AG09309 (cell line): ENCODE results near the gene GAB2.

Source experiments
- DNase-seq: peaks from one replicate; pipeline ENCODE4 v3.0.0-alpha.2; 2010; ENCODE audit warnings: low read depth
- H3K4me3 ChIP-seq: 2 replicates; pipeline ENCODE4 v1.5.1; 2011; ENCODE audit warnings: mild to moderate bottlenecking, low read depth, low read length, moderate library complexity; ENCODE audit not compliant: control insufficient read depth
- CTCF ChIP-seq: IDR thresholded peaks from 2 replicates; pipeline ENCODE4 v1.5.1; 2011; ENCODE audit warnings: mild to moderate bottlenecking, low read depth, low read length, inconsistent platforms; ENCODE audit not compliant: insufficient read depth, control insufficient read depth; ENCODE audit errors: missing control alignments

GAB2 gene

GRCh38 chr11:78350091-78350645 is 67.5 kb downstream of the GAB2 start:
- no peak for DNase-seq
- H3K4me3 ChIP-seq = no peak overlapping the region
- TF ChIP-seq CTCF = no peak

DNA sequence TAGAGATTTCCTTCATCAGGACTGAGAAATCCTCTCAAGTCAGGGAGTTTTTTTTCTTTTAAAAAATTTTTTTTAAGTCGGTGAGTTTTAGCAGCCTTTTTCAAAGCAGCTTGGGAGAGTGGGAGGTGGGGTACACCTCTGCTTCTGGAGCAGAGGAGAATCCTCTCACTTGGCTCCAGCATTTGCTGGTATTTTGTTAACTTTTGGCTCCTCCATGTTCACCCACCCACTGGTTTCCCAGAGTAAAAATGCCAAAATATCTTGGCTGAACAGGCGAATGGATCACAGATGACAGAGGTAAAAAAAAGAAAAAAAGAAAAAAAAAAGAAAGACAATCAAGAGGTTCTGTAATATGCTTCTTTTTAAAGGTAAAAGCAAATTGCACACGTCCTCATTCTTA is 68.0 kb downstream of the GAB2 start:
- H3K4me3 ChIP-seq = no peak overlapping the region
- no peak for DNase-seq
- TF ChIP-seq CTCF = no peak

DNA sequence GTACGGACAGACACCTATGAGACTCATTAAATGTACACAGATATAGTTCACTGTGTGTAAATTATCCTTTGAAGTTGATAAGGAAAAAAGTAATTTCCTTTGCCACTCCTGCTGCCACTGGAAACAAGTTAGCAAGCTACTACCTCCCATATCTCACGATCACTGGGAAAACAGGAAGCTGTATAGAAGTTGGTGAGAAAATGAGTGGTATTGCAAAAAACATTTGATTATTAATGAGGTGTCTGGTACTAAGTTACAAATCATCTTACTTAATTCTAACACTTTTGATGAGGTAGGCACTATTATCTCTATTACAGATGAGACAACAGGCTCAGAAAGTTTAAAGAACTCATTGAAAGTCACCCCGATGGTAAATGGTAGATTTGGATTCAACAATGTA is 68.5 kb downstream of the GAB2 start:
- DNase-seq = no peak
- TF ChIP-seq CTCF = no peak
- H3K4me3 ChIP-seq = no peak overlapping the region

- TF ChIP-seq CTCF = no peak
- no peak overlapping the region for H3K4me3 ChIP-seq
- no peak for DNase-seq
Measured at GRCh38 chr11:78347956-78348355, 69.7 kb downstream of the GAB2 start.

DNA sequence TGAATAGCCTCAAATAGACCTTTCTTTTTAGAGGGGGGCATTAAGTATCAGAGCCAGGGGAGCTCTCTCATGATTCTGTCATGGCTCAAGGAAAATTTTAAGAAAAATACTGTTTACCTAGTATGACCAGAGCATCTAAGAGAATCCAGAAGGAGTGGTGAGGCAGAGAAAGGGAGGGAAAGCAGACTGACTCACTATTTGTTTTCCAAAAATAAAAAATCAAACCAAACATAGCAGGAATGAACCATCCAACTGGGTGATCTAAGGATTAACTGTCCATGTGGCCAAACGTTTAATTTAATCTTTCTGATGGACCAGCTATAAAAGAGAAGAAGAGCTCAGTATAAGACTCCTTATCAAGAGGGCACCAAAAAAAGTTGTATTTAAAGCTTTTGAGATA is 70.8 kb downstream of the GAB2 start:
- DNase-seq = no peak
- TF ChIP-seq CTCF = no peak
- H3K4me3 ChIP-seq = no peak overlapping the region

DNA sequence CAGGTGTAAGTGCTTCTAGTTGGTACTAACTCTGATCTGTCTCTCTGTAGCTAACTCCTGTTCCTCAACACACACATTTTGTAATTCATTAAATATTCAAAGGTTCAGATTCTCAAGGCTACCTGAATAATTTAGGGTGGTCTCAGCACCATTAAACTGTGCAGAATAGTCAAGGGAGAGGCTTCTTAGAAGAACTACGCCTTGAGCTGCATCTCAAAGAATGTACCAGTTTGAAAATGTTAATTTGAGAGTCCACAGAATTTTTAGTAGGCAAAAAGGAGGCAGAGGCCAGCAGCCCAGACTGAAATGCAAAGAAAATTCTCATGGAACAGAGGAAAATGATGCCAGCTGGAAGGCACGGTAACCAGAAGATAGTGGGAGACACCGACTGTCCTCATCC is 72.2 kb downstream of the GAB2 start:
- TF ChIP-seq CTCF = no peak
- no peak overlapping the region for H3K4me3 ChIP-seq
- no peak for DNase-seq

DNA sequence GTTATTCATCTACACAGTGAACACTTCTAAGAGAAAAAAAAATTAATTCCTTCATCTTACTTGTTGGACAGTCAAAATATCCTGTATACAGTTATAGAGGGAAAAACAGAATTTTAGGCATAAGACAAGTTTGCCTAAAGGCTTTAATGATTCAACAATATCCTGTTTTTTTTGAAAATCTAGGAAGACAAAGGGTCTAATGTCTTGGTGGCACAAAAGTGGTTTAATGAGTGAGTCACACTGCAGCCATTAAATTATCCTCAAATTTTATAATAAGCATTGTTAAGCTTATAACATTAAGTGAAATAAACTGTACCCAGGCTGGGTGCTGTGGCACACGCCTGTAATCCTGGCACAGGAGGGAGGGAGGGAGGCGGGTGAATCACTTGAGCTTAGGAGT is 72.9 kb downstream of the GAB2 start:
- no peak for TF ChIP-seq CTCF
- no peak overlapping the region for H3K4me3 ChIP-seq
- DNase-seq = no peak
